ENCODE results near the gene SHLD1.

- TF ChIP-seq RARB (CRISPR knock-in tag; IDR thresholded peaks at IDR 0.05) (no peak), ZFP30 (CRISPR knock-in tag; IDR thresholded peaks at IDR 0.05) (no peak), PATZ1 (CRISPR knock-in tag; IDR thresholded peaks at IDR 0.05; ENCODE audit: borderline replicate concordance) (no peak), PPARA (CRISPR knock-in tag; IDR thresholded peaks at IDR 0.05; ENCODE audit: borderline replicate concordance) (no peak)
Observed at GRCh38 chr20:5784735-5785134, 34.5 kb downstream of the SHLD1 start.
